HG03571 (cell line): ENCODE data around the gene RXFP3.
"Not testable (repeated sequence)": the region's sequence is repeated elsewhere in the genome, so short reads cannot be mapped to it uniquely, and the experiment has no call there.

Experiments used
- ATAC-seq: cut with Tn5 transposase; IDR thresholded peaks from one replicate; pipeline ENCODE4 v1.9.1; 2021; ENCODE audit not compliant: unreplicated experiment

The RXFP3 gene

DNA sequence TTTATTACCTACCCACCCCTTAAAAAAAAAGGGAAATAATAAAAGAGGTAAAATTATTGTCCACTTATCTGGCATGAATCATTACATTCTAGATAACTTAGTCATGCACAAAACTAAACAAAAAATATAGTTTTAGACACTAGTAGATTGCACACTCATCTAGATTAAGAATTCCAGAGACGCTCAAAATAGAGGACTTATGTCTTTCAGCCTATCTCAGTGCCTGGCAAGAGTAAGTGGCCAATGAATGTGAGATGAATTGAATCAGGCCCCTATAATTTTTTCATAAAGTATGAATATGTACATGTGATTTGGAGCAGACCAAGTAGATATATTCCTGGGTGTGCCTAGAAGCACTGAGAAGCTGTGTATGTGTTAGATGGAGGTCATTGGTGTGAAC lies 2.0 kb upstream of the RXFP3 start:
- ATAC-seq = peak; percentile 13

DNA sequence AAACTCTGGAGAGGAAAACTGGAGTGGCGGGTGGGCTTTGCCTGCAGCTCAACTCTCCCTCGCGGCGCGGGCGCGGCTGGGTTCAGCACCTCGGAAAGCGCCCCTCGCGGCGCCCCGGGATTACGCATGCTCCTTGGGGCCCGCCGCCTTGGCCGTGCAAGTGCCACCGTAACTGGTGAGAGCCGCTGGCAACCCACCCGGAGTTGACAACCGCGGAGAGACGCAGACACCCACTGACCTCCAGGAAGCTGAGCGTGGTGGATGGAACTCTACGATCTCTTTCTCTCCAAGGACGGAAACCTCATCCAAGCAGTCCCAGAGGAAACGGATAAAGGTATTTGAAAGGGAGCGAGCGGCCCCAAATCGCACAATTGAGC lies 194 bp upstream of the RXFP3 start:
- no peak for ATAC-seq

DNA sequence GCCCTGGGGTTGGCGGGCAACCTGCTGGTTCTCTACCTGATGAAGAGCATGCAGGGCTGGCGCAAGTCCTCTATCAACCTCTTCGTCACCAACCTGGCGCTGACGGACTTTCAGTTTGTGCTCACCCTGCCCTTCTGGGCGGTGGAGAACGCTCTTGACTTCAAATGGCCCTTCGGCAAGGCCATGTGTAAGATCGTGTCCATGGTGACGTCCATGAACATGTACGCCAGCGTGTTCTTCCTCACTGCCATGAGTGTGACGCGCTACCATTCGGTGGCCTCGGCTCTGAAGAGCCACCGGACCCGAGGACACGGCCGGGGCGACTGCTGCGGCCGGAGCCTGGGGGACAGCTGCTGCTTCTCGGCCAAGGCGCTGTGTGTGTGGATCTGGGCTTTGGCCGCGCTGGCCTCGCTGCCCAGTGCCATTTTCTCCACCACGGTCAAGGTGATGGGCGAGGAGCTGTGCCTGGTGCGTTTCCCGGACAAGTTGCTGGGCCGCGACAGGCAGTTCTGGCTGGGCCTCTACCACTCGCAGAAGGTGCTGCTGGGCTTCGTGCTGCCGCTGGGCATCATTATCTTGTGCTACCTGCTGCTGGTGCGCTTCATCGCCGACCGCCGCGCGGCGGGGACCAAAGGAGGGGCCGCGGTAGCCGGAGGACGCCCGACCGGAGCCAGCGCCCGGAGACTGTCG lies 976 bp downstream of the RXFP3 start:
- ATAC-seq = no peak

DNA sequence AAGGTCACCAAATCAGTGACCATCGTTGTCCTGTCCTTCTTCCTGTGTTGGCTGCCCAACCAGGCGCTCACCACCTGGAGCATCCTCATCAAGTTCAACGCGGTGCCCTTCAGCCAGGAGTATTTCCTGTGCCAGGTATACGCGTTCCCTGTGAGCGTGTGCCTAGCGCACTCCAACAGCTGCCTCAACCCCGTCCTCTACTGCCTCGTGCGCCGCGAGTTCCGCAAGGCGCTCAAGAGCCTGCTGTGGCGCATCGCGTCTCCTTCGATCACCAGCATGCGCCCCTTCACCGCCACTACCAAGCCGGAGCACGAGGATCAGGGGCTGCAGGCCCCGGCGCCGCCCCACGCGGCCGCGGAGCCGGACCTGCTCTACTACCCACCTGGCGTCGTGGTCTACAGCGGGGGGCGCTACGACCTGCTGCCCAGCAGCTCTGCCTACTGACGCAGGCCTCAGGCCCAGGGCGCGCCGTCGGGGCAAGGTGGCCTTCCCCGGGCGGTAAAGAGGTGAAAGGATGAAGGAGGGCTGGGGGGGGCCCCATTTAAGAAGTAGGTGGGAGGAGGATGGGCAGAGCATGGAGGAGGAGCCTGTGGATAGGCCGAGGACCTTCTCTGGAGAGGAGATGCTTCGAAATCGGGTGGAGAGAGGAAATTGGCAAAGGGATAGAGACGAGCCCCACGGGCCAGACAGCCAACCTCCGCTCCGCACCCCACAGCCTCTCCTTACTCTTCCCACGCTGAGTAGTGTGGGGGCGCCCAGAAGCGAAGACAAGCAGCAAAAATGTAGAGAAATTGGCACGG lies 1.7 kb downstream of the RXFP3 start:
- no peak for ATAC-seq

DNA sequence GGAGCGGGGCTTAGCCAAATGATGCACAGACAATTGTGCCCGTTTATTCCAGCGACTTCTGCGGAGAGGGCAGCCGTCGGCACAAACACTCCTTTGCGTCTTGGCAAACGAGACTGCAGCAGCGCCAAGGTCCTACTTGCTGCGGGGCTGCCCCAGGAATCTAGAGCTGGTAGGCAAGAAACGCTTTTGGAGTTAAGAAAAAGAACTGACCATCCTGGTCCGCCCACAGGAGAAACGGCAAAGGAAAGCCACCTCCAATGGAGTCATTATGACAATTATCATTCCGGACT lies 2.3 kb downstream of the RXFP3 start:
- ATAC-seq = no peak

DNA sequence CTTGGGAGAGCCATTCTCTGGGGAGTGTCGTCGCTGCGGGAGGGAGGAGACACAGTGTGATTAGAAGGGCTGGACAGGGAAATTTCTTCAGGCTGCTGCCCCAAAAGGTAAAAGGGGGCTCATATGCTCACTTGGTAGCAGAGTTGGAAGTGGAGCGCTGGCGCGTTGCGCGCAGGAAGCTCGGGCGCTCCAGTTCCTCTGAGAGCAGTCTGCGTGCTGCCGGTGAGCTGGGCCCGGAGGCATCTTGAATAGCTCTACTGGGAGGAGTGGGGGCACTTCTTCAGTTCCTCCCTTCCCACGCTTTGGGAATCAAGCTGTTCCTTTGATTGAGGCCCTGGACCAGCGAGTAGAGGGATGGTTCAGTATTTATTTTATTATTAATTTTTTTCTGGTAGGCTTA lies 2.7 kb downstream of the RXFP3 start:
- no peak for ATAC-seq

DNA sequence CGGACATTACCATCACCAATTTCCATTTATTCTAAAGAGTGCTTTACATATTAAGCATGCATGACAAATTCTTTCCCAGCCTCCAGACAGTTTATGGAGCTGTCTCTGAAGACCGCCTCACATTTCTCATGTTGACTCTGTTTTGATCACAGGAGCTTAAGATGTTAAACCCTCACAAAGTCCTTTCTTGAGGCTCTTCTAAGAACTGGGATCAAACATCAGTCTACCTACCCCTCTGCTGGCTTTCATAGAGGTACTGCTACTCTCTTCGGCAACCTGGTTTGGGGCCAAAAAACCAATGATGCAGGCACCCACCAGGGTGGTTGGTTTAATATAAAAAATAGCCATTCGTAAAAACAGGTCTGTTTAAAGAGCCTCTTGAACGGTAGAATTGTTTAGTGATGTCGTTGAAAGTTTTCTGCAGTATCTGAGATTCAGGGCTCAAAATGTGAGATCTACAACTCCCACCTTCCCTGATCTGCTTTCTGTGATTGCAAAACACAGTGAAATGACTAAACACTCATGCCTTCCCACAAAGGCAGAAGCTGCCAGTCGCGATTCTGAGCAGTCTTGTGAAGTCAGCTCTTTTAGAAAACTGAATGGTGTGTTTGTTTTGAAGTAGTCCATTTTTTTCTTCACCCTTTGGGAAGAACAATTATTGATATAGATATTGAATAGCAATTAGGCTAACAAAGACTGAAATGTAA lies 3.5 kb downstream of the RXFP3 start:
- no peak for ATAC-seq

DNA sequence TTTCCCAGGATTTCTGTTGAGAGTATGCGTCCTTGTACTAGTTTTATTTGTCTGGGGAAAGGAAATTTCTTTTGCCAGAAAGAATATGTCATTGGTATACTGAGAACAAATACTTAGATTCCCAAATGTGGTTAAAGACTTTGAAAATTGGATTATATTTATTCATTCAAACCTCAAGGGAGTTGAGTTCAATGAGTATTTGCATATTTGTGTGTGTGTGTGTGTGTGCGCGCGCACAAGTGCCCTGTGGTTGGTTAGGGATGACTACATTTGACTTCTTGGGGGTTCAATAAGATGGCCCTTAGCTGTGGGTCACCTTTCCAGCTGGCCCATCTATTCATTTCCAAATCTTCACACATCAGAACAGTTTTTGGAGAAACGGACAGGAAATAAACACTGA lies 4.9 kb downstream of the RXFP3 start:
- ATAC-seq = no peak

DNA sequence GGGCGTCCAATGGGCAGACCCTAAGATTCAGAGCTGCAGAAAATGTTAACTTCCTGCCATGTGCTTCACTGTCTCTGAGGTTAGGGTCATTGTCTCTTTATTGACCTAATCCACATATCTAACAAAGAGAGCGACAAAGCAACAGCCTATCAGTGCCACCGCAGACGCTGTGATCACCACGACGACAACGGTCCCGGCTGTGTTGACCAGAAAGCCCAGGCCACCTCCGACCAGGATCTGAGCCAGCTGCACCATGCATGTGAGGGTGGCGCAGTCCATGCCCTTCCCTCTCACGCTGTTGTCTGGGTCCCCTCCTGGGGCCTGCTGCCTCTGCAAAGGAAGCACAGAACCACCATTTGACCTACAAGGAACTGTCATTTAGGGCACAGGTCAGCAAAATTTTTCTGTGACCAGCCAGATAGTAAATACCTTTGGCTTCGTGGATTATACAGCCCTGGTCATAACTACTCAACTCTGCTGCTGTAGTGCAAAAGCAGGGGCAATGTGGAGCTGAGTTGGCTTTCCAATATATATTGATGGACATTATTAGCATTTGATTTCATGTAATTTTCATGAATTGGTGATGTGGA lies 8.5 kb downstream of the RXFP3 start:
- no peak for ATAC-seq

DNA sequence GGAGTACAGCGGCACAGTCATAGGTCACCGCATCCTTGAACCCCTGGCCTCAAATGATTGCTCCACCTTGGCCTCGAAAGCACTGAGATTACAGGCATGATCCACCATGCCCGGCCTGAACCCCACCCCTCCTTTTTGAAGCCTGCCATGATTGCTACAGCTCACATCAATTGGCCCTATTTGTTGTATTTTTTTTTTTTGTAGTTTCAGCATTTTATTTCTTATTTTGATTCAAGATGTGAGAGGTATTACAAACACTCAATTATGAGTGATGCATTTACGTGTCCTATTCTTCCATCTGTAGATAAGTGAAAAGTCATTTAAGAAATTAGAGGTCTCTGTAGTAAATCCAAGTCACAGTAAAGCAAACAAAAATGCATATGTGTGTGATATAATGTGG lies 16.0 kb downstream of the RXFP3 start:
- ATAC-seq = not testable (repeated sequence)

DNA sequence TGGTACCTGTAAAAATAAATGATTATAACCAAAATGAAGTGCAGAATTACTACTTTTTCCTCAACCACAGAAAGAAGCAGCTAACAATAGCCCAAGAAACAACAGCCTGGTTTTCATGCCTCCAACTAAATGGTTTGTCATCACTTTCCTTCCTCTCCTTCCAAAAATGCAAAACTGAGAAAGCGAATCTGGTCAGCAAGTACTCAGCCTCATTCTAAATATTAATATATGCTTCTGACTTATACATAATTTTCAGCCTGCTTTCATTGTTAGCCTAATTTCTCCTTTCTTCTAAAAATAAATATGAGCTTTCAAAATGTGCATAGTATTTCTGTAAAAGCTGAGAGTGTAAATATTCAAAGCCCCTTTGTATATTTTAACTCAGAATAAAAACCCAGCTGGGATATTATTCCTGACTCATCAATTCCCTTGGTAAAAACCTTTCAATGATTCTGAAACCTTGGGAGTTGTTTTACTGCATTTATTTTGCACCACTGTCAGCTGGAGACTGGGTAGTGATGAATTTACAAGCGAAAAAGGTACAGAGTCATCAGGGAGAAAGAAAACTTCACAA lies 21.5 kb downstream of the RXFP3 start:
- no peak for ATAC-seq

DNA sequence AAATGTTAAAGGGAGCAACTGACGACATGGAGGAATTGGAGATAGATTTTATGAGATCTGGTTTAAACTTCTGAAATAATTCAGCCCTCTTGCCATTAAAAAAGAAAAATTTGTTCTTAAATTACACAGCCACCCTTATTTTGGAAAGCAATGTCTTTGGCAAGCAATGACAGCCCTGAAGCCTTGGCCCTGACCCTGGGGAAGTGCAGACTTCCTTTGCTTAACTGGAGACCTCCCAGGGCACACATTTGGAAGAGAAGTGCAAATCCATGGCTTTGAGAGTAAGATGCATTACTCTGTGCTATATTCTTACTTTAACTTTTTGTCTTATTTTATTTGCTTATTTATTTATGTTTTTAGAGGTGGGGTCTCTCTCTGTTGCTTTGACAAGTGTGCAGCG lies 22.0 kb downstream of the RXFP3 start:
- no peak for ATAC-seq

DNA sequence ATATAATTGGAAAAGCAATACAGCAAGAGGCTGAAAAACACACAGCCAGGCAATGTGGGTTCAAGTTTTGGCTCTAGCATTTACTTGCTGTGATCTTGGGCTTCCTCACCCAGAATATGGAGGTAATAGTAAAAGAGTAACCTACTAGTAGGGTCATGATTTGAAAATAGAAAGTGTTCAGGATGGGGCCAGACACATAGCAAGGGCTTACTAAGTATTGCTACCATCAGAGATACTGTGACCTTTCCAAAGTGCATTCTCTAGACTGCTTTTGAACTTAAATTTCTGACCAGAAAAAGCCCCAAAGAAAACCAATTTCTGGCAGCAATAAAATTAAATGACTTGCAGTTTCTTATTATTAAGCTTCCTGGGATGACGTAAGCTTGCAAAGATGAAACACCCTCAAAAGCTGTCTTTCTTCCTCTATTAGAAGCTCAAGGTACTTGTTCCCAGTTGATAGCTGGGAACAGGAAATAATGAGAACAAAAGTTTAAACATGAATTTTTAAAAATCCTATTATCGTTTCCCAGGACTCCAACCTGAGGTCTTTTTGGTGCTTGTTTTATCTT lies 28.0 kb downstream of the RXFP3 start:
- no peak for ATAC-seq

DNA sequence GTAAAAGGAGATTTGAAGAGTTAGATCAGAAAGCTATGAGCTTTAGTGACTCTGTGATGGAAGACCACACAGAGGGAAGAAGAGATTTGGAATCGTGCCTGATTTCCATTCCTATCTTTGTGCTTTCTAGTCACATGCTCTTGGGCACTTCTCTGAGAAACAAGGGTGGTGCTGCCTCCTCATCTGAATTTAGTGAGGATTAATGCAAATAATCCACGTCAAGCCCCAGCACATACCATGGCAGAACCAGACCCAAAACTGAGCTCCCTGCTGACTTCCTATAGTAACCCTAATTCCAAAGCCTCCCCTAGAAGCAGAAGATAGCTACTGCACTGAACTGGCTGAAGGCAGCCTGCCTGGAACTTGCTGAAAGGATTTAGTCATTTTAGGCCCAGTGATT lies 30.6 kb downstream of the RXFP3 start:
- ATAC-seq = no peak

DNA sequence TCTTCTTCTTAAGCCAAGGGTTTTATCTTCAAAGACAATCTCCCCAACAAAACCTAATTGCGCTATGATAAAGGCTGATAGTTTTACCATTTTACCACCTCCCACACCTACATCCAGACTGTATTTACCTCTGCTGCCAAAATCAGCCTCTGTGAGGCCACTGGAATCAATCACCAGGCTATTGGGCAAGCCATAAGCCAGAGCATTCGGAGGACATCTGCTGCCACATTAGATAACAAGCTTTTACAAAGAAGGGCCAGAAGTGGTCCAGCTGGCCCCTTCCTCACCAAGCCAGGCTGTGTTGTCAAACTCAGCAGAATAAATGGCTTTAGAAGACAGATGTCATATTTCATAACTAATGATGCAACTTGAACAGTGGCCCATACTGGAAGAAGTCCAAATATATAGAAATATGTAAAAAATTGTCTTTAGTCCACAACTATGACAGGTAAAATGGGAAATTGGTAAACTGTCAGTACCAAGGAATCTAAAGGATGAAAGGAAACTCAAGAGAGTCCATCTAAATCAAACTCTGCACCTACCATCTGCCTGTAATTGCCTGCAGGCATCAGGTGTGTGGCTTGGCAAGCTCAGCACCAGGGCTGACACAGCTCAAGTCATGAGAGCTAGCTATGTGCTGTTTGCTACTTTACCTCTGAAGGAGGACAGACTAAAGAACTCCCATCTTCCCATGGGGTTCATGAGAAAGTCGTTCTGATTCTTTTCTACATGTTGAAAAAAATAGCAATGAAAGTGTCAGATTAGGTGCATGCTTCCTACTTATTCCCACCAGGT lies 32.2 kb downstream of the RXFP3 start:
- ATAC-seq = no peak

DNA sequence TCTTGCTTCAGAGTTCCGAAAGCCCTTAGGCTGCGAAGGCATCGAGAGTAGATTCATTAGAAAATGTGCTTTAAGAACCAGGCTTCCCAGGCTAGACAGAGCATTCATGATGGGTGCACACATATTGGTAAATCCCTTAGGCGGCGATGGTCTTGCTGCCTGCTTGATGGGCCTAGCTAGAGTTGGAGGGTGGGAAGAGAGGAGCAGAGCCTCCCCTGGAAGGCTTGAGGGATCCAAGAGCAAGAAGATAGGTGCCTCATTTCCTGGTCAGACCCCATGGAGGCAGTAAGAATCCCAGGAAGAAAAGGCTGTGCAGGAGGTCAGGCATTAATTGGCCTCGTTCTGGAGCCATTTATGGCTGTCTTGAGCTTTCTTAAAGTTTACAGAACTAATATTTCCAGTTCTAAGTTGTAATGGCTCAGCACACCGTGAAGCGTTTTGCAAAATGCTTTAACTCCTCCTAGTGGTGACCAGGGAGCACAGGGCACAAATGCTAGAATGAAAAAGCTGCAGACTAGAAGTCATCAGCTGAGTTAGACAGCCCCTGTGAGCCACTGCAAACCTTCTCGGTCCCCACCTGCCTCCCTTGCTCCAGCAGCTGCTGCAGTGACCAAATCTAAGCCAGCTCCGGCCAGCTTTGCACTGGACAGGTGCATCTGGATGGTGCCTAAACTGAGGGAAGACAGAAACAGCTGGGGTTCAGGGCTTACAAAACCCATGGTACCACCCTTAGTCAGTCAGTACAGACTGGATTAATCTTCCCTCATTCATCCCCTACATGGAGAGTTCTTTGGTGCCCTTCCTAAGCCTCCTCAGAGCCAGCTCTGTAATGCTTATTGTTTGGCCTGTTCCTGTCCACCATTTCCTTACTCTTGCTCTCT lies 33.6 kb downstream of the RXFP3 start:
- ATAC-seq = peak; percentile 84

DNA sequence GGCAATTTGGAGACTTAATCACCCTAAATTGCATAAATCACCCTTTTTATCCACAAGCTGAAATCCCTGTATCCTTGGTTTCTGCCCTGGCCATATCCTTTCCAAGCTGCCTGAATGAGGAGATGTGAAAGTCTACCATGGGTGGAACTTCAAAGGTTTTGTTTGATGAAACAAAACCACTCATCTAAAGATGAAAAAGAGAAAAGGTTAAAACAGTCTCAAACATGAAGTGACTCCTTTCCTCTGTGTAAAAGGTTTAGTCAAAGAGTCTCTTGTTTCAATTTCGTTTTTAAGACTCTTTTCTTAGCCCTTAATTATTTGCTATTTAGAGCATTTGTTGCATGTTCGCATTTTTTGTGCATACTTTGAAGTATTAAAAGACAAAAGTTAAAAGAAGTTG lies 37.1 kb downstream of the RXFP3 start:
- ATAC-seq = no peak

DNA sequence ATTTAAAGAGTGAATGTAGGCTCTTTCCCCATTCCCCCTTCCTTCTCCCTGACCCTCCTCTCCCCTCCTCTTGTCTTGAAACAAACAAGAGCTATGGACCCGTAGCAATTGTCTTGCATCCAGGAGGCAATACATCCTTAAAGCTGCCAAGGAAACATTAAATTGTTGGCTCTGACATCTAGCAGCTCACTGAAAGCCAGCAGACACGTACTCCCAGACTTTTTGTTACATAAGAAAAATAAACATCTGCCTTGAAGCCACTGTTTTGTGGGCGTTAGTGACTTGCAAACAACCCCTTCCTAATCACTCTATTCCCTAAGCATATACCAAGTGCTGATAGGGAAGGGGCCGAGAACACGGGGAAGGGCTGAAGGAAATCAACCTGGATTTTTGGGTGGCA lies 39.7 kb downstream of the RXFP3 start:
- no peak for ATAC-seq

DNA sequence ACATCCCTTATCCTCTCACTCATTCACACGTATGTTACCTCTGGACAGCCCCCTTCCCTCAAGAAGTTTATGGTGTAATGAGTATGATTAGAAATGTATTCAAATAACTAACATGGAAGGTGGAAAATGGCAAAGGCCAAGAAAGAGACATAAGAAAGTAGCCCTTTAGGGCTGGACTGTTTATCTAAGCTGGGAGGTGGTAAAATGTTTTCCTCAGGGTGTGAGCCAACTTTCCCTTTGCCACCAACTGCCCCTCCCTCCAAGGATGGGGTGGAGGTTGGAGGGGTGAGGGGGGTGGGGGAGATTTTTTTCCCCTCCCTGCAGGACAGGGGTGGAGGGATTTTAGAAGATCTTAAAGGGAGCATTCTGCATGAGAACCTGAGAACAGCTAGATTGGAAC lies 40.1 kb downstream of the RXFP3 start:
- ATAC-seq = no peak

DNA sequence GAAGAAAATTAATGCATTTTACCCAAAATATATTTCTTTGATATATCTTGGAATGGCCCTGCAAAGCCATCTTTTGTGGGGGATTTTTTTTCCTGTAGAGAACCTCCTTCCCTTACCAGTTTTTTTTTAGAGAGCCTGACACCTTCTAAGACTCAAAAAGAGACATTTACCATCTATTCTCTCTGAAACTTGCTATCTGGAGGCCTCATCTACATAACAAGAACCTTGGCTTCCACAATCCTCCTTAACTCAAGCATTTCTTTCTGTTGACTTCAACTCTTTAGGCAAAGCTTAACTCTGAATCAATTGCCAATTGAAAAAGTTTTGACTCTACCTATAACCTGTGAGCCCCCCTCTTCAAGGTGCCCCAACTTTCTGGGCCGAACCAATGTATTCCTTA lies 42.1 kb downstream of the RXFP3 start:
- ATAC-seq = no peak
